Measurements from ENCODE around the gene BPI. TPM values are rescaled to one million over a fixed set of nuclear protein-coding genes. Genes with fewer than 3 reads are reported as not detected.

The BPI gene
- total RNA-seq, 4 donors from 2014 or later = 0.66 to 0.92 TPM; not detected in 2

- 70% methylated on average over 4 of the region's 4 CpGs for WGBS
- no peaks in the 10 kb centered on the region for H3K4me1 ChIP-seq
- H3K27ac ChIP-seq (replicated peaks in 1 of 4) = no peak overlapping the region
- TF ChIP-seq POLR2A (IDR thresholded peaks at IDR 0.05; ENCODE audit: low read depth) (no peak), EP300 (IDR thresholded peaks at IDR 0.05) (no peak), POLR2AphosphoS5 (IDR thresholded peaks at IDR 0.05) (no peak), CTCF (IDR thresholded peaks at IDR 0.05) (no peak)
- no peaks in the 10 kb centered on the region for H3K36me3 ChIP-seq
- intact Hi-C loops (cut with DNase I) = no loop called here
- no peaks in the 10 kb centered on the region for H3K9me3 ChIP-seq
- H3K27me3 ChIP-seq = peaks cover 0 to 3% (median 1%) of the 10 kb centered on the region in 4 donors
- H3K4me3 ChIP-seq = no peak overlapping the region
- DNase-seq (ENCODE audit: extremely low spot score) = no peak
These were observed 79.2 kb downstream of the BPI start for GRCh38 chr20:38383147-38383546.

- Histone ChIP-seq H3K9me3 (no peaks in the 10 kb centered on the region), H3K4me3 (no peak overlapping the region), H3K36me3 (no peaks in the 10 kb centered on the region), H3K4me1 (no peaks in the 10 kb centered on the region), H3K27ac (replicated peaks in 1 of 4) (no peak overlapping the region), H3K27me3 (peaks cover 0 to 3% (median 1%) of the 10 kb centered on the region in 4 donors)
- intact Hi-C loops (cut with DNase I) = no loop called here
- 82% methylated on average over 8 of the region's 8 CpGs for WGBS
- TF ChIP-seq POLR2AphosphoS5 (IDR thresholded peaks at IDR 0.05) (no peak), POLR2A (IDR thresholded peaks at IDR 0.05; ENCODE audit: low read depth) (no peak), CTCF (IDR thresholded peaks at IDR 0.05) (no peak), EP300 (IDR thresholded peaks at IDR 0.05) (no peak)
- DNase-seq (ENCODE audit: extremely low spot score) = no peak
These were observed 82.0 kb downstream of the BPI start for GRCh38 chr20:38386004-38386403.

GRCh38 chr20:38386851-38387250, 82.9 kb downstream of the BPI start:
- intact Hi-C loops (cut with DNase I) = no loop called here
- no peak overlapping the region for H3K4me3 ChIP-seq
- 80% methylated on average over 2 of the region's 2 CpGs for WGBS
- no peak for DNase-seq (ENCODE audit: extremely low spot score)
- H3K27ac ChIP-seq (replicated peaks in 1 of 4) = no peak overlapping the region
- H3K9me3 ChIP-seq = no peaks in the 10 kb centered on the region
- no peak for TF ChIP-seq POLR2AphosphoS5 (IDR thresholded peaks at IDR 0.05)
- H3K27me3 ChIP-seq = peaks cover 0 to 3% (median 0%) of the 10 kb centered on the region in 4 donors
- no peaks in the 10 kb centered on the region for H3K36me3 ChIP-seq
- no peaks in the 10 kb centered on the region for H3K4me1 ChIP-seq

Other genes with a start within 250 kb of the BPI start
- 100 to 1,000 TPM; 170 to 385 (median 212) TPM for gene TGM2, start 138.9 kb upstream of the BPI start, total RNA-seq
- 10 to 100 TPM in 1 of 4 donors, 1 to 10 TPM in 3; 7.3 to 13.3 (median 8.5) TPM for gene KIAA1755, start 43.4 kb upstream of the BPI start, total RNA-seq
- under 1 TPM in 2 of 4 donors, not detected in 2; 0.13 to 0.33 TPM for gene LBP, start 42.3 kb downstream of the BPI start, total RNA-seq
- gene SNHG17, start 131.2 kb downstream of the BPI start, total RNA-seq = 10 to 100 TPM; 12.8 to 19.4 (median 18.6) TPM
- 10 to 100 TPM; 31.5 to 37.4 (median 35.5) TPM for gene RALGAPB, start 168.7 kb downstream of the BPI start, total RNA-seq